Epithelial cell of esophagus (primary cell): ENCODE data around the gene TRIM65.

ENCODE experiments used
- DNase-seq: peaks from one replicate; pipeline ENCODE4 v3.0.0; 2010; ENCODE audit warnings: low read depth
- H3K4me3 ChIP-seq: 2 replicates; pipeline ENCODE4 v1.5.1; 2011; ENCODE audit warnings: mild to moderate bottlenecking, low read length, control low read depth
- TF ChIP-seq, protein P1 (sequence below): IDR thresholded peaks from 2 replicates; pipeline ENCODE4 v1.5.1; 2011; ENCODE audit warnings: low read depth, mild to moderate bottlenecking, low read length, control low read depth, inconsistent platforms; ENCODE audit not compliant: insufficient read depth; ENCODE audit errors: missing control alignments

The TRIM65 gene

DNA sequence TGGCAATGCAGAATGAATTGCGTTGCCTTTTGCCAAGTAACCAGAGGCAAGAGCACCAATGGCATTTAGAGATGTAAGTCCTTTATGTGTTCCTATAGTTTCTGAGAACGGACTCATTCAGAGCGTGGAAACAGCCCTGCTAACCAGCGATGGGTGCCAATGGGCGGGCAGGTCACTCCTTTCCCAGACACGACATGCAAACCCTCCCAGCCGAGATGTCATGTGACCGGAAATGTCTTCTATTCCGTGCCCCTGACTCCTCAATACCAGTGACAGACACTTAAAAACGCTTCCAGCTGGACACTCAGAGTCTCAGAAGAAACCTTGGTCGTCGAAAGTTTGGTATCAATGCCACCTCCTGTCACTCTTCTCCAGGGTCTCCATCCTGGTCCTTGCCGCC, 40.9 kb upstream of the TRIM65 start:
- TF ChIP-seq, protein P1, sequence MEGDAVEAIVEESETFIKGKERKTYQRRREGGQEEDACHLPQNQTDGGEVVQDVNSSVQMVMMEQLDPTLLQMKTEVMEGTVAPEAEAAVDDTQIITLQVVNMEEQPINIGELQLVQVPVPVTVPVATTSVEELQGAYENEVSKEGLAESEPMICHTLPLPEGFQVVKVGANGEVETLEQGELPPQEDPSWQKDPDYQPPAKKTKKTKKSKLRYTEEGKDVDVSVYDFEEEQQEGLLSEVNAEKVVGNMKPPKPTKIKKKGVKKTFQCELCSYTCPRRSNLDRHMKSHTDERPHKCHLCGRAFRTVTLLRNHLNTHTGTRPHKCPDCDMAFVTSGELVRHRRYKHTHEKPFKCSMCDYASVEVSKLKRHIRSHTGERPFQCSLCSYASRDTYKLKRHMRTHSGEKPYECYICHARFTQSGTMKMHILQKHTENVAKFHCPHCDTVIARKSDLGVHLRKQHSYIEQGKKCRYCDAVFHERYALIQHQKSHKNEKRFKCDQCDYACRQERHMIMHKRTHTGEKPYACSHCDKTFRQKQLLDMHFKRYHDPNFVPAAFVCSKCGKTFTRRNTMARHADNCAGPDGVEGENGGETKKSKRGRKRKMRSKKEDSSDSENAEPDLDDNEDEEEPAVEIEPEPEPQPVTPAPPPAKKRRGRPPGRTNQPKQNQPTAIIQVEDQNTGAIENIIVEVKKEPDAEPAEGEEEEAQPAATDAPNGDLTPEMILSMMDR = no peak
- no peak overlapping the region for H3K4me3 ChIP-seq
- no peak for DNase-seq

DNA sequence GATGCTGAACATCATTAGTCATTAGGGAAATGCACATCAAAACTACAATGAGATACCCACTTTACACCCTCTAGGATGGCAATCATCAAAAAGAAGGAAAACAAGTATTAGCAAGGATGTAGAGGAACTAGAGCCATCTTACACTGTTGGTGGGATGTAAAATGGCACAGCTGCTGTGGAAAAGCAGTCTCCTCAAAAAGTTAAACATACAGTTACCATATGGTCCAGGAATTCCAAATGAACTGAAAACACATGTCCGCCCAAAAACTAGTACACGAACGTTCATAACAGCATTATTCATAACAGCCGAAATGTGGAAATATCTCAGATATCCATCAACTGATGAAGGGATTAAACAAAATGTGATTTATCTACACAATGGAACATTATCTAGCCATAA, 37.1 kb upstream of the TRIM65 start:
- DNase-seq = no peak
- H3K4me3 ChIP-seq = no peak overlapping the region
- TF ChIP-seq, protein P1 = no peak

DNA sequence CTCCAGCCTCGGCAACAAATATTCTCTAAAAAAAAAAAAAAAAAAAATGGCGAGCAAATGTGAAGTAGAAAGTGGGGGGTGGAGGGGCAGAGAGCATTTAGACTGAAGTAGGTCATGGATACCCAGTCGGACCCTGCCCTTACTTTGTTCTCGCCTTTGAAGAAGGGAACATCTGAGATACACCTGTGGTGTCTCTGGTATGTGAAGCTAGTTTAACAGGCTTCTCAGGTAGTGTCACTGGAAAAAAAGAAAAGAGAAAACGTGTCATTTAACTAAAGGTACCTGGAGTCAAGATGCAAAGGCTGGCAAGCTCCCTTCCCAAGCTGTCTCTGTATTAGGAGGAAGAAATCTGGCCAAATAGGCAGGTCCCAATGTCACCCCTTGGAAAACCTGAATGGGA, 36.1 kb upstream of the TRIM65 start:
- TF ChIP-seq, protein P1 = no peak
- DNase-seq = peak; percentile 19
- H3K4me3 ChIP-seq = no peak overlapping the region

DNA sequence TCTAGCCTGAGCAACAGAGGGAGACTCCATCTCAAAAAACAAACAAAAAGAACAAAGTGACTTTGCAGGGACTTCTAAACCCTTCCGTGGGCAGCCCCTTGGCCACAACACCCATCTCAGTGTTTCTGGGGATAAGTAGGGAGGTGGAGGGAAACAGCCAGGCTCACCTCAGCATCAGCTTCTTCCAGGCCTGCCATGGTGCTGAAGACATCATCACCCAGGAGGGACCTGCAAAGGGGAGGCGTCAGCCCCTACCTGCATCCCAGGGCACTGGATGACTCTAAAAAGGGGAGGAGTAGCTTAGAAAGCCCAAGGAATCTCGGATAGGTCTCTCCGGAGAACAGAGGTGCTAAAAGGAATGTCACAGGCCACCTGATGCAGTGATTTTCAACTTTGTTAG, 34.3 kb upstream of the TRIM65 start:
- TF ChIP-seq, protein P1 = no peak
- DNase-seq = no peak
- H3K4me3 ChIP-seq = no peak overlapping the region

DNA sequence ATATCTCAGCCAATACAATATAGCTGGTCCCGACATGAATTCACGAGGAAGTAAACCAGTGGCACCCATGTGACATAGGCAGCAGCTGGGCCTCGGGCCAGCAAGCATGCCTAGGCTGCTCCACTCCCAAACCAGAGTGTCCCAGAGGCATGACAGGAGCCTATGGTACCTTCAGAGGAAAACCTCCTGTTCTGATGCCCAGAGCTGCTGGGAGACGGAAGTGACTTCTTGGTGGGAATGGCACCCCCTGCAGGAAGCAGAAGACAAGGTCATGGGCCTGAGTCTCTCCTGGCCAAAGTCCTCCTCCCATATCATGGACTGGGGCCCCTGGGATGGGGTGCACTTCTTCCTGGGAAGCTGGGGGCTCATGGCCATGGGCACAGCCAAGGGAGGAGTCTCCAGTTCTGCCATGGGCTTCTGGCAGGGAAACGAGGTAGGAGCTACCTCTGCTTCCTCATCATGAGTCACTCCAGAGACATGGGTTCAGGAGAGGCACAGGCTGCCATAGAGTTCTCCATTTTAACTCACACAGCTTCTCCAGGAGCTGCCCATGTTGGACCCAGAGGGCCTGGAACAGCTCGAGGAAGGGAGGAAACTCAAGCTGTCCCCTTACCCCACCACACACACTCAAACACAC, 30.7 kb upstream of the TRIM65 start:
- DNase-seq = peak; percentile 74
- no peak overlapping the region for H3K4me3 ChIP-seq
- TF ChIP-seq, protein P1 = peak; percentile 61

DNA sequence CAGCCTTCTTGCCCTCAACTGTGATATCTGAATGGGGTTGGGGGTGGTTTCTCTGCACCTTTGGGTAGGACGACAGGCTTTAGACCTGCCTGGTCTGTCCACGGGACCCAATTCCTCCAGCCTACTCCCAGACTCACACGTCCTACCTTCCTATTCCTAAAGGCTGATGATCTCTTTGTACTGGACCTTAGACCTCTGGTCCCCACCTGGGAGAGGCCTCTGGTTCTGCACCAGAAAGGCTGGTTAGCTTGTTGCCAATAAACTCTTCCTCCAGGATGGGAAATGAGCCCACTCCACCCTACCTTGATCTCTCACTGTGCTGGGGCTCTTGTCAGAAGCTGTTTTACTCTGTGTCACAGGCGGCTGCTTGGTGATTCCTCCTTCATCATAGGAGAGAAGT, 29.7 kb upstream of the TRIM65 start:
- DNase-seq = no peak
- H3K4me3 ChIP-seq = no peak overlapping the region
- TF ChIP-seq, protein P1 = no peak

DNA sequence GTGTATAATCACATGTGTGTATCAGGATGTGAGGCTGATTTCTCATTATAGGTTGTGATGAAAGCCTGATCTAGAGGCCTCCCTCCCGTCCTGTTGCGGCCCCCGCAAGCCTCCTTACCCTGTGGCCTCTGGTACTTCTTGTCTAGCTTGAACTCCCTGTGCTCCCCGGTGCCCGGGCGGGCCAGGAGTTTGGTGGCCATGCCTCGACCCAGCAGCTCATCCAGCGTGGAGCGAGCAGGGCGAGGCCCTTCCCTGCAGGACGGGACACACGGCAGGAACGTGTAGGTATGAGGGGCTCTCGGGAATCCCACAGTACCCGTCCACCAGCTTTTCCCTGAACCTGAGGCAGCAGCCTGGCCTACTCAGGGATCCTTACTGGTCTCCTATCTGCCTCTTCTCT, 29.2 kb upstream of the TRIM65 start:
- no peak overlapping the region for H3K4me3 ChIP-seq
- no peak for DNase-seq
- TF ChIP-seq, protein P1 = no peak
